ENCODE results near the gene SPEG.

The SPEG gene

DNA sequence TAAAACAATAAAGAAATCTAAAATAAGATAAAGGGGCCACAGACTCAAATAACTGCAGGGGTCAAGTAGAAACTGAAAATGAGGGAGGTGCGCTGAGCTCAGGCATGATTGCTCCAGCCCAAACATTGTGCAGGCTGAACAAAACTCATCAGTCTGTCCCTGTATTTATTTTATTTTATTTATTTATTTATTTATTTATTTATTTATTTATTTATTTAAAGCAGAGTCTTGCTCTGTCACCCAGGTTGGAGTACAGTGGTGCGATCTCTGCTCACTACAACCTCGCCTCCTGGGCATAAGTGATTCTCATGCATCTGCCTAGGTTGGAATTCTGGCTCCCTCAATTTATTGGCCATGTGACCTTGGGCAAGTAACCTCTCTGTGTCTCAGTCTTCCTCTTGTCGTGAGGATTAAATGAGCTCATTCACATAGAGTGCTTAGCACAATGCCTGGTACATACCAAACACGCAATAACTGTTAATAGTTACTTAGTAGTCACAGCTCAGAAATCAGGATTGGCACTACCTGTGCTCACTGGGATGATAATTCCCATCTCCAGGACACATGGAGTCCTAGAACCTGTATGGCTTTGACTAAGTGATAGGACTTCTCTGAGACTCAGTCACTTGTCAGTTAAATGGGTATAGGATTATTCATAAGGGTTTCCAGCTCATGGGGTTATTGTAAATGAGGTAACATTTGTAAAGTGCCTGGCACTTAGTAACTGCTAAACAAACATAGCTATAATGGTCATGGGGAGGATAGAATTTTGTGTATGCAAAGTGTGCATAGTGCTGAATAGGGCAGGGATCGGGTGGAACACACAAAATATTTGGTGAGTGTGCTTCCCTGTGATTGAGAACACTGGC, 6.0 kb downstream of the SPEG start:
- Mint-ChIP-seq H3K4me3 (peak overlapping the region; percentile 83), H3K36me3 (ENCODE audit: low read depth) (no peaks in the 10 kb centered on the region), H3K27me3 (ENCODE audit: low read depth, poor library complexity) (peaks cover 30% of the 10 kb centered on the region), H3K9me3 (no peaks in the 10 kb centered on the region), H3K27ac (no peak overlapping the region), H3K4me1 (peaks cover 31% of the 10 kb centered on the region)
- DNase-seq = no peak
- TF ChIP-seq, protein P1, sequence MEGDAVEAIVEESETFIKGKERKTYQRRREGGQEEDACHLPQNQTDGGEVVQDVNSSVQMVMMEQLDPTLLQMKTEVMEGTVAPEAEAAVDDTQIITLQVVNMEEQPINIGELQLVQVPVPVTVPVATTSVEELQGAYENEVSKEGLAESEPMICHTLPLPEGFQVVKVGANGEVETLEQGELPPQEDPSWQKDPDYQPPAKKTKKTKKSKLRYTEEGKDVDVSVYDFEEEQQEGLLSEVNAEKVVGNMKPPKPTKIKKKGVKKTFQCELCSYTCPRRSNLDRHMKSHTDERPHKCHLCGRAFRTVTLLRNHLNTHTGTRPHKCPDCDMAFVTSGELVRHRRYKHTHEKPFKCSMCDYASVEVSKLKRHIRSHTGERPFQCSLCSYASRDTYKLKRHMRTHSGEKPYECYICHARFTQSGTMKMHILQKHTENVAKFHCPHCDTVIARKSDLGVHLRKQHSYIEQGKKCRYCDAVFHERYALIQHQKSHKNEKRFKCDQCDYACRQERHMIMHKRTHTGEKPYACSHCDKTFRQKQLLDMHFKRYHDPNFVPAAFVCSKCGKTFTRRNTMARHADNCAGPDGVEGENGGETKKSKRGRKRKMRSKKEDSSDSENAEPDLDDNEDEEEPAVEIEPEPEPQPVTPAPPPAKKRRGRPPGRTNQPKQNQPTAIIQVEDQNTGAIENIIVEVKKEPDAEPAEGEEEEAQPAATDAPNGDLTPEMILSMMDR (IDR thresholded peaks at IDR 0.05) = no peak

DNA sequence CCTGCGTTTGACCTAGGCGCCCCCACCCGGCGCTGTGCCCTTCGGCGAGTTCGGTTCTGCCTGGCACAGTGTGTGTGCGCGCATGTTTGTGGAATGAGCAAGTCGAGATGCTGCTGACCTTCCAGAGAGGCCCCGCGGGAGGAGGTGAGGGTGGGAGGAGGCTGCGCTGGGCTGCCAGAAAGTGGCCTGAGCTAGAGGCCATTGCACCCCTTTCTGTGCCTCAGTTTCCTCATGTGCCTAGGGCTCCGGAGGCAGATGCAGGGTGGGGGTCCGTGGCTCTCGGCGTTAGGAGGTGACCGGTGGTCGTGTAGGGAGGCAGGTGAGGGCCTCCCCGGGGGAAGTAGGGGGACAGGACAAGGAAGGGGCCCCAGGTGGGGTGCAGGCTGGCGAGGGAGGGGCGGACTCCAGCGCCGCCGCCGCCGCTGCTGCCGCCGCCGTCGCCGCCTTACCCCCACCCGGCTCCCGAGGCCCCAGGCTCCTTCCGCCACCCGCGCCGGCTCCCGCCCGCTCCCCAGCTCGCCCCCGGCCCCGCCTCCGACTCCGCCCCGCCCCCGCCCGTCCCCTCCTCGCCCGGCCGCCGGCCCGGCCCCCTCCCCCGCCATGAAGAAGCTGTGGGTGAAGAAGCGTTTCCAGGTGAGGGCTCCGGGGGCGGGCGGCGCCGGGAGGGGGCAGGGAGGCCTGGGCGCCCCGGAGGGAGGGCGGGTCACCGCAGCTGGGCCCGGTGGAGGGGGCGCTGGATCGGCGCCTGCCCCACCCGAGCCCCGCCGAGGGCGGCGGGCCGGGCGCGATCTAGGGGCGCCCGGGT, 7.0 kb downstream of the SPEG start:
- no peaks in the 10 kb centered on the region for H3K36me3 Mint-ChIP-seq (ENCODE audit: low read depth)
- no peak overlapping the region for H3K27ac Mint-ChIP-seq
- peaks cover 30% of the 10 kb centered on the region for H3K27me3 Mint-ChIP-seq (ENCODE audit: low read depth, poor library complexity)
- TF ChIP-seq, protein P1 (IDR thresholded peaks at IDR 0.05) = no peak
- peaks cover 38% of the 10 kb centered on the region for H3K4me1 Mint-ChIP-seq
- H3K4me3 Mint-ChIP-seq = peak overlapping the region; percentile 83
- no peaks in the 10 kb centered on the region for H3K9me3 Mint-ChIP-seq
- peak; percentile 85 for DNase-seq

DNA sequence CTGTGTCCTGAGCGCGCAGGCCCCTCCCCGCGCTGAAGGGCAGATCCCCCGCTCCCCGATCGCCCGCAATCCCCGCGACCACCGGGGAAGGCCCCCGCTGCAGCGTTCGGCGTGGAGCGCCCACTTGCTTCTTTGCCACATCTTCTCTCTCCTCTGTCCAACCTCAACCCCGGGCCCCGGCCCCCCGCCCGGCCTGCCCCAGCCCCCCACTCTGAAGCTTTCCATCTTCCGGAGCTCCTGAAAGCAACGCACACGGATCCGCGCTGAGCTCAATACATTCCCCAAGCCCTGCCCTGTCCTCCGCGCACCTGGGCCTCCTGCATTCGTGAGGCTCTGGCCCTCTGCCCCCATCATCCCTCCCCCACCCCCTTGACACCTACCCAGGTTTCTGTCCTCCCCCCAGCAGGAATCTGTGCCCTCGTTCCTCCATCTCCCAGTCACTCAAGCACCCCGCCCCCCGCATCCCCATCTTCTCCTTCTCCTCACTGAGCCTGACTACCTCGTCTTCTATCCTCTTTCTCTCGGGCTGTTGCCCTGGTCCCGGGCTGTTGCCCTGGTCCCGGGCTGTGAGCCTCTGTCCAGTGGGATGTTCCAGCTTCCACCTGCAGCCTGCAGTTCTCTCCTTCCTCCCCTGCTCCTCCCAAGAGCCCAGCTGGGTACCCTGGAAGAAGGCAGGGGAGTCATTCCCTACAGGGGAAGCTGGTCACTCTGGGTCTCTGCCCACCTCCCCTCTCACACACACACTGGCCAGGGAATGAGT, 7.8 kb downstream of the SPEG start:
- no peak for DNase-seq
- Mint-ChIP-seq H3K27me3 (ENCODE audit: low read depth, poor library complexity) (peaks cover 32% of the 10 kb centered on the region), H3K9me3 (no peaks in the 10 kb centered on the region), H3K4me1 (peaks cover 39% of the 10 kb centered on the region), H3K4me3 (peak overlapping the region; percentile 81), H3K27ac (no peak overlapping the region), H3K36me3 (ENCODE audit: low read depth) (no peaks in the 10 kb centered on the region)
- TF ChIP-seq, protein P1 (IDR thresholded peaks at IDR 0.05) = no peak

DNA sequence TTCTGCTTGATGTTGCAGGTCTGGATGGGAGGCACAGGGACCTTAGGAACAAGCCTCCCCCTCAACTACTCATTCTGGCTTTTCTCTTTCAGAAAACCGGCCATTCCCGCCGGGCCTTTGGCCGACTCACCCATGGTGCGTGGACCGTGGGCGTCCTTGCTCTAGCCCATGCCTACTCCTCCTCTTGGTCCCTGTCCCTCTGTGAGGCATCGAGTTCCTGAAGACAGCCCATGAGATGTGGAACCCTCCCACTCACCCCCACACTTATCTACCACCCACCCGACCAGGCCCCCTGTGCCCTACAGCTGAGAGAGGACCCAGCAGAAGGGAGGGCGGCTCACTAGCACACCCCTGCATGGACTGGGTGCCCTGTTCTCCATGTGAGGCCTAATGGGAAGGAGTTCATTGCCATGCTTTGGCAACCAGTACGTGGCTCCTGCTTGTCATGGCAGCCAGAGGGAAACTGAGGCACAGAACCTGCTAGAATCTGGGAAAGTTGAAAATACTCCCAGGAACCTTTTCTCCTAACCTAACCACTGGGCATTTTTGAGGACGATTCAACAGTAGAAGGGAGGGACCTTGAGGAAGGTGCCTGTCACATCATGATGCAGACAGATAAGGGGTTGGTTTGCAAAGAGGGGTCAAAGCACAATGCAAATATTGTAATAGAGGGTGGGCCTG, 8.5 kb downstream of the SPEG start:
- DNase-seq = no peak
- TF ChIP-seq, protein P1 (IDR thresholded peaks at IDR 0.05) = no peak
- H3K36me3 Mint-ChIP-seq (ENCODE audit: low read depth) = no peaks in the 10 kb centered on the region
- no peak overlapping the region for H3K27ac Mint-ChIP-seq
- peak overlapping the region; percentile 81 for H3K4me3 Mint-ChIP-seq
- H3K9me3 Mint-ChIP-seq = no peaks in the 10 kb centered on the region
- H3K4me1 Mint-ChIP-seq = peaks cover 39% of the 10 kb centered on the region
- peaks cover 39% of the 10 kb centered on the region for H3K27me3 Mint-ChIP-seq (ENCODE audit: low read depth, poor library complexity)

DNA sequence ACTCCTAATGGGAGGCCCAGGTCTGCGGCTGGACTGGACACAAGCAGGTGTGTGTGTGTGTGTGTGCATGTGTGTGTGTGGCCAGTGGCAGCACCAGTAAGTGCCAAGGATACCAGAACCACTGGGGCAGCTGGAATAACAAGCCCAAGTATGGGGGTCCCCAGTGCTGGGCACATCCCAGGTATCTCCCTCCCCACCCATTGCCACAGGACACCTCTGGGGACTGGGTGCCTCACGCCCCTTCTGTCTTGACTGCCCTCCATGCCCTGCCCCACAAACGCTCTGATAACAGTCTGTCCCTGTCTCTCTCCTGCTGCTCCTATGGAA, 9.0 kb downstream of the SPEG start:
- Mint-ChIP-seq H3K9me3 (no peaks in the 10 kb centered on the region), H3K27me3 (ENCODE audit: low read depth, poor library complexity) (peaks cover 40% of the 10 kb centered on the region), H3K27ac (no peak overlapping the region), H3K4me1 (peaks cover 39% of the 10 kb centered on the region), H3K4me3 (peak overlapping the region; percentile 64), H3K36me3 (ENCODE audit: low read depth) (no peaks in the 10 kb centered on the region)
- TF ChIP-seq, protein P1 (IDR thresholded peaks at IDR 0.05) = no peak
- DNase-seq = no peak
